OCI-LY7 (cell line): ENCODE measurements around the gene TMEM178B. TPM values are rescaled to one million over a fixed set of nuclear protein-coding genes. Genes with fewer than 3 reads are reported as not detected.

Experiments used
- BruUV-seq: library from RNA; stranded (reverse); fragments of 400-500 nt; replicated peaks from 2 replicates; lab custom pipeline; 2021; lab: Mats Ljungman, UMichigan
- CTCF ChIA-PET: fragments of 300-600 bp; sonication (Branson Sonifier 250); formaldehyde crosslinking; loops from one replicate; lab custom pipeline; 2022; ENCODE audit warnings: antibody characterized with exemption; ENCODE audit not compliant: unreplicated experiment; lab: Charles Lee
- POLR2A ChIA-PET: fragments of 300-600 bp; sonication (Branson Sonifier 250); formaldehyde crosslinking; loops from one replicate; lab custom pipeline; 2022; ENCODE audit warnings: antibody characterized with exemption; lab: Charles Lee
- DNase-seq: peaks from one replicate; pipeline ENCODE4 v3.0.0-alpha.2; 2015; ENCODE audit warnings: low spot score
- H2AFZ ChIP-seq: fragments of 200-600 bp; sonication (generic), shearing (Covaris generic); 2 replicates; pipeline ENCODE4 v1.6.1; 2014; ENCODE audit warnings: mild to moderate bottlenecking, antibody characterized with exemption, low read length, moderate library complexity
- H3K27ac ChIP-seq: fragments of 200-600 bp; sonication (generic); 2 replicates; pipeline ENCODE4 v1.5.1; 2014; ENCODE audit warnings: mixed run types, low read depth, mild to moderate bottlenecking, moderate library complexity, low read length, inconsistent platforms; ENCODE audit not compliant: poor library complexity, severe bottlenecking
- H3K36me3 ChIP-seq: fragments of 200-600 bp; sonication (generic); 2 replicates; pipeline ENCODE4 v1.6.1; 2014; ENCODE audit warnings: mild to moderate bottlenecking, antibody characterized with exemption, low read length, moderate library complexity, mixed read lengths; ENCODE audit not compliant: insufficient read depth
- H3K4me1 ChIP-seq: fragments of 200-600 bp; sonication (generic); 2 replicates; pipeline ENCODE4 v1.5.1; 2014; ENCODE audit warnings: mild to moderate bottlenecking, low read length; ENCODE audit not compliant: insufficient read depth, poor library complexity, severe bottlenecking
- H3K4me2 ChIP-seq: fragments of 200-600 bp; sonication (generic); 2 replicates; pipeline ENCODE4 v1.6.1; 2014; ENCODE audit warnings: mild to moderate bottlenecking, low read length
- H3K4me3 ChIP-seq: fragments of 200-600 bp; sonication (generic); 2 replicates; pipeline ENCODE4 v1.5.1; 2014; ENCODE audit warnings: mild to moderate bottlenecking, low read depth, low read length; ENCODE audit not compliant: poor library complexity, severe bottlenecking
- H3K79me2 ChIP-seq: fragments of 200-600 bp; sonication (generic); 2 replicates; pipeline ENCODE4 v1.6.1; 2016; ENCODE audit warnings: low read depth, mild to moderate bottlenecking, low read length, moderate library complexity, mixed read lengths; ENCODE audit not compliant: insufficient read depth
- H3K9me2 ChIP-seq: fragments of 200-600 bp; sonication (generic); 2 replicates; pipeline ENCODE4 v1.6.1; 2016; ENCODE audit warnings: mild to moderate bottlenecking, low read length, mixed read lengths; ENCODE audit not compliant: insufficient read depth
- H3K9me3 ChIP-seq: fragments of 200-600 bp; sonication (generic); 2 replicates; pipeline ENCODE4 v1.6.1; 2014; ENCODE audit warnings: mild to moderate bottlenecking, mixed run types, low read length, mixed read lengths
- H4K20me1 ChIP-seq: fragments of 200-600 bp; sonication (generic); 2 replicates; pipeline ENCODE4 v1.6.1; 2014; ENCODE audit warnings: mild to moderate bottlenecking, antibody characterized with exemption, low read length, moderate library complexity, mixed read lengths; ENCODE audit not compliant: insufficient read depth
- EZH2phosphoT487 ChIP-seq: fragments of 200-600 bp; sonication (generic); IDR thresholded peaks from 2 replicates; pipeline ENCODE4 v1.6.1; 2018; ENCODE audit warnings: low read depth, borderline replicate concordance, mild to moderate bottlenecking, mixed run types, antibody characterized with exemption, low read length, moderate library complexity, mixed read lengths
- intact Hi-C: fragments of 100-400 bp; cut with micrococcal nuclease; formaldehyde crosslinking; loops from one replicate; pipeline ENCODE4 v1.10.0; 2022; ENCODE audit not compliant: unreplicated experiment
- total RNA-seq, 2 experiments: library from RNA; depleted of rRNA in 1 of 2; stranded (reverse); fragments of >200 nt in 1 of 2; shearing (Covaris generic) in 1 of 2; gene quantifications; 2 replicates each; pipeline ENCODE4 v1.2.3, GENCODE V29; 2014 to 2022
- TF ChIP-seq, protein P1 (sequence below): fragments of 200-600 bp; sonication (generic); conservative IDR thresholded peaks from 2 replicates; pipeline ENCODE4 v1.5.1; 2014; ENCODE audit warnings: mild to moderate bottlenecking, antibody characterized with exemption, low read length, moderate library complexity, mixed read lengths

TMEM178B gene
- total RNA-seq, 2 experiments from 2014 or later: not detected

DNA sequence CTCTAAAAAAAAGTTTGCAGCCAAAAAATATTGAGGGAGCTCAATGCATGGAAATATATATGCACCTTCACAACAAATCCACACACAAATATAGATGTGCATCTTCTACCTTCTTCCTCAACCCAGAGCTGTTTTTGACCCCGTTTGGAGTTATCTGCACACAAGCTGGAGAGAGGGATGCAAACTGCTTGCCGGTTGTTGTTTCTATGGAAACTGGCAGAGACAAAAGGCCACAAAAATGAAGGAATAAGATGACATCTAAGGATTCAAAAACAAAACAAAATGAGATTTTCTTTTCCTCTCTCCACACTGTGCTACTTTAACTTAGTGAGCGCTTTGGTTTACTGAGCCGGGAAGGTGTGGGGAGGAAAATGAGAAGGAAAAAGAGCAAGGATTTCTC lies 267.1 kb downstream of the TMEM178B start:
- POLR2A ChIA-PET: no interaction called here
- Histone ChIP-seq H3K79me2 (no peaks in the 10 kb centered on the region), H3K36me3 (no peaks in the 10 kb centered on the region), H3K4me3 (no peak overlapping the region), H2AFZ (no peak overlapping the region), H3K9me2 (no peaks in the 10 kb centered on the region), H3K4me1 (no peaks in the 10 kb centered on the region), H3K4me2 (no peak overlapping the region), H3K9me3 (no peaks in the 10 kb centered on the region), H4K20me1 (no peaks in the 10 kb centered on the region), H3K27ac (no peak overlapping the region)
- intact Hi-C loops: no loop called here
- DNase-seq: no peak
- CTCF ChIA-PET: no interaction called here
- BruUV-seq: no TSS peak
- TF ChIP-seq, protein P1, sequence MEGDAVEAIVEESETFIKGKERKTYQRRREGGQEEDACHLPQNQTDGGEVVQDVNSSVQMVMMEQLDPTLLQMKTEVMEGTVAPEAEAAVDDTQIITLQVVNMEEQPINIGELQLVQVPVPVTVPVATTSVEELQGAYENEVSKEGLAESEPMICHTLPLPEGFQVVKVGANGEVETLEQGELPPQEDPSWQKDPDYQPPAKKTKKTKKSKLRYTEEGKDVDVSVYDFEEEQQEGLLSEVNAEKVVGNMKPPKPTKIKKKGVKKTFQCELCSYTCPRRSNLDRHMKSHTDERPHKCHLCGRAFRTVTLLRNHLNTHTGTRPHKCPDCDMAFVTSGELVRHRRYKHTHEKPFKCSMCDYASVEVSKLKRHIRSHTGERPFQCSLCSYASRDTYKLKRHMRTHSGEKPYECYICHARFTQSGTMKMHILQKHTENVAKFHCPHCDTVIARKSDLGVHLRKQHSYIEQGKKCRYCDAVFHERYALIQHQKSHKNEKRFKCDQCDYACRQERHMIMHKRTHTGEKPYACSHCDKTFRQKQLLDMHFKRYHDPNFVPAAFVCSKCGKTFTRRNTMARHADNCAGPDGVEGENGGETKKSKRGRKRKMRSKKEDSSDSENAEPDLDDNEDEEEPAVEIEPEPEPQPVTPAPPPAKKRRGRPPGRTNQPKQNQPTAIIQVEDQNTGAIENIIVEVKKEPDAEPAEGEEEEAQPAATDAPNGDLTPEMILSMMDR: no peak
- TF ChIP-seq EZH2phosphoT487: no peak

DNA sequence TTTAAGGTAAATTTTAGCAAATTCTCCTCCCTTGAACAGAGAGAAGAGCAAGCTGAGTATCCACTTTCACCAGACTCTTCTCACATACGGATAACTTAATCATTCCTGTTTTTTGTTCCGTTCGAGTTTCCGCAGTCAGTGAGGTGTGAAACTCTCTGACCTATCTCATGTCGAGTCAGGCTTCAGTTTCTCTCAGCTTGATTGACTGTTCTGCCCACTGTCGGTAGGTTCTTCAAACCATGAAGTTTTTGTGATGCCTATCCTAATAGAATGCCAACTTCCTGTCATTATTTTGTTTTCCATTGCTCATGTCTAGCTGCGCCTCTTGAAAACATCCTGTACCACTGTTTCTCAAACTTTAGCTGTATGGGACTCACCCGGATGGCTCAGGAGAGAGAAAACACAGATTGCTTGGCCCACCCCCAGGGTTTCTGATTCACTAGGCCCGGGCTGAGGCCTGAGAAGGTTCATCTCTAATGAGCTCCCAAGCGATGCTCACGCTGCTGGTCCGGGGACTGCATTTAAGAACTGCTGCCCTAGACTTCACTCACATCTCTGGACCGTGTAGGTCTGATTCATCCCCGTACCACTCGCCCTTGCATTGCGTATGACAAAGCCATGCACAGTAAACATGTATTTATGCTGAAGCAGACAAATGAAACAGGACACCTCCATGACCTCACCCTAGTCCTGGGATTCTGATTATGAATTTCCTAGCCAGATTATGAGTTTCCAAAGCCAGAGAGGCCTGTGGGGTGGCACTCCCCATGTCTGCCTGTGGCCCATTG lies 269.0 kb downstream of the TMEM178B start:
- CTCF ChIA-PET: interaction anchor here (0.6 kb wide), 1 partner anchor 42 kb away, joined by 3 read pairs; no protein-coding TSS in a partner anchor
- intact Hi-C loops: no loop called here
- Histone ChIP-seq H3K79me2 (no peaks in the 10 kb centered on the region), H4K20me1 (no peaks in the 10 kb centered on the region), H3K4me3 (no peak overlapping the region), H2AFZ (no peak overlapping the region), H3K36me3 (no peaks in the 10 kb centered on the region), H3K9me3 (no peaks in the 10 kb centered on the region), H3K4me1 (no peaks in the 10 kb centered on the region), H3K9me2 (no peaks in the 10 kb centered on the region), H3K4me2 (no peak overlapping the region), H3K27ac (no peak overlapping the region)
- POLR2A ChIA-PET: no interaction called here
- TF ChIP-seq EZH2phosphoT487: no peak
- TF ChIP-seq, protein P1: no peak
- DNase-seq: no peak
- BruUV-seq: no TSS peak
